Hindlimb muscle (tissue), 1 donor: Measurements from ENCODE around the gene IKZF3. TPM values are rescaled to one million over a fixed set of nuclear protein-coding genes. Genes with fewer than 3 reads are reported as not detected.
"Not testable (repeated sequence)": the region's sequence is repeated elsewhere in the genome, so short reads cannot be mapped to it uniquely, and the experiment has no call there.

Experiments used
- DNase-seq: peaks from one replicate; pipeline ENCODE4 v3.0.0-alpha.2; 2013
- polyA plus RNA-seq: library from polyadenylated mRNA; unstranded; fragments of 120-200 nt; gene quantifications from one replicate; pipeline ENCODE4 v1.2.1, GENCODE V29; 2013; ENCODE audit not compliant: insufficient read length

Gene IKZF3
- polyA plus RNA-seq, 1 donor = 0.17 TPM

DNA sequence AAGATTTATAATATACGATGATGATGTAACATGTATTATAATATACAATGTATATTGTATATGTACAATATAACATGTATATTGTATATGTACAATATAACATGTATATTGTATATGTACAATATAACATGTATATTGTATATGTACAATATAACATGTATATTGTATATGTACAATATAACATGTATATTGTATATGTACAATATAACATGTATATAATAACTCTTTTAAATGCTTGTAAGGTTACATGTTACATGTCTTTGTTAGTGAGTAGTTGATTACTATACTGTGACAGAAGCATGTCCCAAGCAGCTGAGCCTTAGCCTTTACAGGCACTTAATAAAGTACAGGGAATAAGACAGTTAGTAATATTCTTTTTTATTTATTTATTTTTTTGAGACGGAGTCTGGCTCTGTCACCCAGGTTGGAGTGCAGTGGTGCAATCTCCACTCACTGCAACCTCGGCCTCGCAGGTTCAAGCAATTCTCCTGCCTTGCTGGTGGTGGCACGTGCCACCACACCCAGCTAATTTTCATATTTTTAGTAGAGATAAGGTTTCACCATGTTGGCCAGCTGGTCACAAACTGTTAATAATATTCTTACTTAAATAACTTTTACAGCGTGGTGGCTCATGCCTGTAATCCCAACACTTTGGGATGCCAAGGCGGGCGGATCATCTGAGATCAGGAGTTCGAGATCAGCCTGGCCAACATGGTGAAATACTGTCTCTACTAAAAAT lies 8.0 kb downstream of the IKZF3 start:
- not testable (repeated sequence) for DNase-seq

DNA sequence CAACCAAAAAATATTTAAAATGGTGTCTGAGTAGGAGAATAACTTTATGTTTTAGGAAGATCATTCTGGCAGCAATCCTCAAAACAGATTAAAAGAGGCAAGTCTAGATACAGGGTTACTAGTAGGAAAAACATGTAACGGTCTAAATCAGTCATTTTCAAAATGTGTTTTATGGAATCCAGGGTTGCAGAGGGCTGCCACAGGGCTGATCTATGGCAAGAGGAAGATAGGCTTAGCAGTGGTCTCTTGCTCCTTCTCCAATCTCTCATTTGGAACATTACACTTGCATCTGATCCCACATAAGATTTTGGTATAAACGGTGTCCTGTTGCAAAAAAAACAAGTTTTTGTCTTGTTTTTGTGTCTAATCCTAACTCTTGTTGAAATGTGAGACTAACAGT lies 9.2 kb downstream of the IKZF3 start:
- no peak for DNase-seq

DNA sequence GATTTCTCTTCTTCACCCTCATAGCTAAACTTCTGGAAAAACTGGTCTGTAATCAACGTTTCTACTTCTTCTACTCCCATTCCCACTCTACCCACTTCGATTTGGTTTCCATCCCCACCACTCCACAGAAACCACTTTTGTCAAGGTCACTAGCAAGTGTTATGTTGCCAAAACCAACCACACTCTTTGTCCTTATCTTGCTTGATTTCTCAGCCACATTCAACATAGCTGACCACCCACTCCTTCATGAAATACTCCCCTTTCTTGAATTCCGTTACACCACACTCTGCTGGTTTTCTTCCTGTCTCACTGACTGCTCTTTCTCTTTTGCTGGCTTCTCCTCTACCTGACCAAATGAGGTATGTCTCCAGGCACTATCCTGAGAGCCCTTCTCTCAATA lies 11.9 kb downstream of the IKZF3 start:
- DNase-seq = no peak

DNA sequence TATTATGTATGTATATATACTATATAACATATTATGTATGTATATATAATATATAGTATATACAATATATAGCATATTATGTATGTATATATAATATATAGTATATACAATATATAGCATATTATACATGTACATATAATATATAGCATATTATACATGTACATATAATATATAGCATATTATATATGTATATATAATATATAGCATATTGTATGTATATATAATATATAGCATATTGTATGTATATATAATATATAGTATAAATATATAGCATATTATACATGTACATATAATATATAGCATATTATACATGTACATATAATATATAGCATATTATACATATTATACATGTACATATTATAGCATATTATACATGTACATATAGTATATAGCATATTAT lies 13.9 kb downstream of the IKZF3 start:
- DNase-seq = not testable (repeated sequence)

DNA sequence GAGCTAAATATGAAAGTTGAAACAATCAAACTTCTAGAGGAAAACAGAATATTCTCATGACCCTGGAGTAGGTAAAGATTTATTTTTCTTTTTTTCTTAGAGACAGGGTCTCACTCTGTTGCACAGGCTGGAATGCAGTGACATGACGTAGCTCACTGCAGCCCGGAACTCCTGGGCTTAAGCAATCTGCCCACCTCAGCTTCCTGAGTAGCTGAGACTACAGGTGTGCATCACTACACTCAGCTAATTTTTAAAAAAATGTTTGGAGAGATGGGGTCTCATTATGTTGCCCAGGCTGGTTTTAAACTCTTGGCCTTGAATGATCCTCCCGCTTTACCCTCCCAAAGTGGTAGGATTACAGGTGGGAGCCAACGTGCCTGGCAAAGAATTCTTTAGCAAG lies 15.5 kb downstream of the IKZF3 start:
- DNase-seq = no peak

DNA sequence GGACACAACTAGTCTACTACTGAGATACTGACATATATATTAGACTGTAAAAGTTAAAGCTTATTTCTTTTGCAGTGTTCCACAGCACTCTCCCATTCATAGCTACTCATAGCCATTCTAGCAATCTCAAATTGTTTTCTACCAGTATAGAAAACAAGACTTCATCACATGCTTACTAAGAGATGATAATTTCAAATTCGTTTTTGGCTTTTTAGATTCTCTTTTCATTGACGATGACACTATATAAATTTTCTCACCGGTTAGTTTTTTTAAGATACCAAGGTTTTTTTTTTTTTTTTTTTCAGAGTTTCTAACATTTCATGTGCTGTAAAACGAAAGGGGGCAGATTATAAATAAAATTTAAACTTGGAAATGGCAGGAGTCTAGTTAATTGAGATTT lies 17.9 kb downstream of the IKZF3 start:
- DNase-seq = no peak

DNA sequence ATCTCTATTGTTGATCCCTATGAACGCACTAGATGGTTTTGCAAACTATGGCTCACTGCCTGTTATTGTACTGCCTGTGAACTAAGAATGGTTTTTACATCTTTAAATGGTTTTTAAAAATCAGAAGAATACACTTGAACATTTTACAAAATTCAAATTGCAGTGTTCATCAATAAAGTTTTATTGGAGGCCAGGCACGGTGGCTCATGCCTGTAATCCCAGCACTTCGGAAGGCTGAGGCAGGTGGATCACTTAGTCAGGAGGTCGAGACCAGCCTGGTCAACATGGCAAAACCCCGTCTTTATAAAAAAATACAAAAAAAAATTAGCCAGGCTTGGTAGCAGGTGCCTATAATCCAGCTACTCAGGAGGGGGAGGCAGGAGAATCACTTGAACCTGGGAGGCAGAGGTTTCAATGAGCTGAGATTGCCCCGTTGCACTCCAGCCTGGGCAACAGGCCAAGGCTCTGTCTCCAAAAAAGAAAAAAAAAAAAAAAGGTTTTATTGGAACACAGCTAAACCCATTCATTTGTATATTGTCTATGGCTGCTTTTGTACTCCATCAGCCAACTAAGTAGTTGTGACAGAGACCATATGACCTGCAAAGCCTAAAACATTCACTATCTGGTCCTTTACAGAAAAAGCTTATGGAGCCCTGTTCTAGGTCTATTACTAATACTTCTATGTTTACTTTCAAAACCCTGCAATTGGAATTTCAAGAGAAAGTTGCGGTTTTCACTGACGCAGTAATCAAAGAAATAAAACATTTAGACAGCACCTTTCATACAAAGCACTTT lies 18.9 kb downstream of the IKZF3 start:
- no peak for DNase-seq

DNA sequence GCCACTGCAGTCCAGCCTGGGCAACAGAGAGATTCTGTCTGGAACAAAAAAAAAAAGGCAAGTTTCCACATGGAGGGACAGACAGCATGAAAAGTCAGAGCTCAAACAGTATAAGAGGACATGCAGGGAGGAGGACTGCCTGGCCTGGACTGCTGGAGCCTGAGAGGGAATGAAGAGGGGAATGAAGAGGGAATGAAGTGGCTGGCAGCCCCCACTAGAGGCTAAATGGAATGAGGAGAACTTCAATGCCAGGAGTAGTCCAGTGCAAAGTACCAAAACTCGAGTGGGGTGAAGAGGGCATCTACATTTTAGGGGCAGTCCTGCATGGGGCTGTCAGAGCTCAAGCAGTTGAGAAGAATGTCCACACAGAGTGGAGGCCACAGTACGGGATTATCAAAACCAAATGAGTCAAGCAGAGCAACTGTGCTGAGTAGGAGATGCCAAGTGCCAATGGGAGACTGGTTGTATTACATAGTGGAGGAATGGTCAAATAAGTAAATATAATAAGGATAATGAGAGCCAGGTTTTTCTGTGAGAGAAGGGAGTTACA lies 22.9 kb downstream of the IKZF3 start:
- DNase-seq = no peak

DNA sequence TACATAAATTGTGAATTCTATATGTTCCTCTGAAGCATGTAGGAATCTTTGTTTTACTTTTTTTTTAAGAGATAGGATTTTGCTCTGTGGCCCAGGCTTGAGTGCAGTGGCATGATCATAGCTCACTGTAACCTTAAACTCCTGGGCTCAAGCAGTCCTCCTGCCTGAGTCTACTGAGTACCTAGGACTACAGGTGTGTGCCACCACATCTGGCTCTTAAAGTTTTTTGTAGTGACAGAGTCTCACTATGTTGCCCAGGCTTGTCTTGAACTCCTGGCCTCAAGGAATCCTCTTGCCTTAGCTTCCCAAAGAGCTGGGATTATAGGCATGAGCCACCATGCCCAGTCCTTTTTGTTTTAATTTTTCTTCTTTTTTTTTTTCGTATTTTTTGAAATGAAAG lies 25.3 kb downstream of the IKZF3 start:
- DNase-seq = no peak

DNA sequence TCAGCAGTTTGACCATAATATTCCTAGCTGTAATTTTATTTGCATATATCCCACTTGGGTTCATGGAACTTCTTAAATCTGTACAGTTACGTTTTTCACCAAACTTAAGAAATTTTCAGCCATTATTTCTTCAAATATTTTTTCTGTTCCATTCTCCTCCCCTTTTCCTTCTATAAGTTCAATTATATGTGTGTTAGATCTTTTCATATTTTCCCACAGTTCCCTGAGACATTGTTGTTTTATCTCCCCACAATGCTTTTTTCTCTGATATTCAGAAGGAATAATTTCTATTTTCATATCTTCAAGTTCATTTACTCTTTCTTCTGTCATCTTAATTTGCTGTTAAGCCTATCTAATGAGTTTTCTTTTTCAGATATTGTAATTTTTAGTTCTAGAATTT lies 26.1 kb downstream of the IKZF3 start:
- no peak for DNase-seq

DNA sequence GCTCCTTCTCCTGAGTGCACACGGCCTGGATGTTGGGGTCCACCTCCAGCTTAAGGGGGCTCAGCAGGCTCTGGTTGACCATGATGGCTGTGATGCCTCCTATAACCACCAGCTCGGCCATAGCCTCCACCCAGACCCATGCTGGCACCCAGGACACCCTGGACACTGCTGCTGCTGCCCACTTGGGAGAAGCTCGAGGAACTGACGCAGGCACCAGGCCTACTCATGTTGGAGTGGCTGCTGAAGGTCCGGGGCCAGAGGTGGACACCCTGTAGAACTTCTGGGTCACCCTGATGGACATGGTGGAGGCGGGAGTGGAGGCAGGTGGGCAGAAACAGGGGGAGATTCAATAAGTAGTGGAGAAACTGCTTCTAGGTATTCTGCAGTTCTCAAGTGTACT lies 28.0 kb downstream of the IKZF3 start:
- no peak for DNase-seq

DNA sequence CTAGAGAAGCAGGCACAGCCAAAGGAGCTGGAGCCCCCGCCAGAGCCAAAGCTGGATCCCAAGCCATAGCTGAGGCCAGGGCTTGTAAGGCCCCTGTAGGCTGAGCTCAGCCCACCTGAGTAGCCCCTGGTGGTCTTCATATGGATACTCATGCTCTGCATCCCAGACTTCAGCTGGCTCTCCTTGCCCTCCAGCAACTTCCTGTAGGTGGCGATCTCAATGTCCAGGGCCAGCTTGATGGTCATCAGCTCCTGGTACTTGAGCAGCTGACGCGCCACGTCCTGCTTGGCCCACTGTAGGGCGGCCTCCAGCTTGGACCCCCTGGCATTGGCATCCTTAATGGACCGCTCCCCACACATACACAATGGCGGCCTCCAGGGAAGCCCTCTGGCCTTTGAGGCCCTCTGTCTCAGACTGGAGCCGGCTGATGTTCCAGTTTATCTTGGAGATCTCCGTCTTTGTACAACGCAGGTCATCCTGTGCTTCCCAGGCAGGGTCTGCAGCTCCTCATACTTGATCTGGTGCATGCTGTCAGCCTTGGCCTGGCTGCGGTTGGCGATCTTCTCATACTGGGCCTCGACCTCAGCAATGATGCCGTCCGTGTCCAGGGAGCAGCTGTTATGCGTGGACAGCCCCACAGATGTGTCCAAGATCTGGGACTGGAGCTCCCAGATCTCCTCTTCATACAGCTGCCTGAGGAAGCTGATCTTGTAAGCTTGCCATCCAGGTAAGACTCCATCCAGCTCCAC lies 28.9 kb downstream of the IKZF3 start:
- DNase-seq = no peak

DNA sequence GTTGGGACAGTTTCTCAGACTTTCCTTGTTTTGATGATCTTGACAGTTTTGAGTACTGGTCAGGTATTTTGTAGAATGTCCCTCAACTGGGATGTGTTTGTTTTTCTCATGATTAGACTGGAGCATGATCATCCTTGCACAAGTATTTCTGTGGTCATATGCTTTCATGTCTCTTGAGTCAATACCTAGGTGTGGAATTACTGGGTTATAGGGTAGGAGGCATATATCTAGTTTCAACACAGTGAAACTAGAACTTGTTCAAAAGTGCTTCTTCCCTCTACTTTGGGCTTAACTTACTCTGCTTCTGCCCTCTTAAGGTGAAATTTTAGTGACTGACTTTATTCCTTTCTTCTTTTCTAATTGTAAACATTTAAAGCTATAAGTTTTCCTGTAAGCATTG lies 30.1 kb downstream of the IKZF3 start:
- no peak for DNase-seq

DNA sequence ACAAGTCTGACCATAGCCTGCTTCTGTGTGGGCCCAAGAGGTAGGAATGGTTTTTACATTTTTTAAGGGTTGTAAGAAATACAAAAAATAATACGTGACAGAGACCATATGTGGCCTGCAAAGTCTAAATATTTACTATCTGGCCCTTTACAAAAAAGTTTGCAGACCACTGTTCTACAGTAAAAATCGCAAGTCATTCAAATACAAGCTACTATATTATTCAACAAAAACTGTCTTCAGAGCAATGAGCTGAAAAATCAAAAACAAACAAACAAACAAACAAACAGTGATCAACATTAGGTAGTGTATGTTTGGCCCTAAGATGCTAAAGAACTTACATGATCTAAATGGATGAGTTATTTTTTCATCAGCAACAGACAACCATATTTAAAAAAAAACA lies 32.5 kb downstream of the IKZF3 start:
- DNase-seq = no peak

DNA sequence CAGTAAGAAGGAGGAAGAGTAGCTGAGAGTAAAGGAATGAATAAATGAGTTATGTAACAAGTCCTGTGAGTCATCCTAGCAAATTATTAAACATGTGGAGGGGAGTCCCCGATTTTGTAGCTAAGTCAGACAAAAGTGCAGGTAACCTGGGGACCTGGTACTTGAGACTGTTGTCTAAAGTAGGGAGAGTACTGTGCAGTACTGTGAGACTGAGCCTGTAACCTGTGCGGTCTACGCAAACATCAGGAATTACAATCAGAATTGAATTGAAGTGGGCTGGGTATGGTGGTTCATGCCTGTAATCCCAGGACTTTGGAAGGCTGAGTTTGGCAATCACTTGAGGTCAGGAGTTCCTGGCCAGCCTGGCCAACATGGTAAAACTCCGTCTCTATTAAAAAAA lies 35.7 kb downstream of the IKZF3 start:
- no peak for DNase-seq

DNA sequence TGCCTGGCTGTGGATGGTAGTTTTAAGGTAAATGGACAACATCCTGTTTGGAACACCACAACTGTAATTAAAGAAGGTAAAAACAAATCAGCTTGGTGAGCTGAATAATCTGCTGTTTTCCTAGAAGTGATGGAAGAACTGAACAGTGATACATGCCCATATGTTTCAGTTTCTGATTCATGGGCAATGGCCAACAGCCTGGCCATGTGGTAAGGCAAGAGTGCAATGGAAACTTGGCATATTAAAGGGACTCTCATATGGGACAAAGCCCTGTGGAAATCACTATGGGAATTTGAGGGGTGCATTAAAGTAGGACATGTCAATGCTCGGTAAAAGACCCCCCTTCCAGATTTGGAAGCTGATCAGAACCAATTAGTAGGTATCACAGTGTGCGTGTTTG lies 37.8 kb downstream of the IKZF3 start:
- no peak for DNase-seq

DNA sequence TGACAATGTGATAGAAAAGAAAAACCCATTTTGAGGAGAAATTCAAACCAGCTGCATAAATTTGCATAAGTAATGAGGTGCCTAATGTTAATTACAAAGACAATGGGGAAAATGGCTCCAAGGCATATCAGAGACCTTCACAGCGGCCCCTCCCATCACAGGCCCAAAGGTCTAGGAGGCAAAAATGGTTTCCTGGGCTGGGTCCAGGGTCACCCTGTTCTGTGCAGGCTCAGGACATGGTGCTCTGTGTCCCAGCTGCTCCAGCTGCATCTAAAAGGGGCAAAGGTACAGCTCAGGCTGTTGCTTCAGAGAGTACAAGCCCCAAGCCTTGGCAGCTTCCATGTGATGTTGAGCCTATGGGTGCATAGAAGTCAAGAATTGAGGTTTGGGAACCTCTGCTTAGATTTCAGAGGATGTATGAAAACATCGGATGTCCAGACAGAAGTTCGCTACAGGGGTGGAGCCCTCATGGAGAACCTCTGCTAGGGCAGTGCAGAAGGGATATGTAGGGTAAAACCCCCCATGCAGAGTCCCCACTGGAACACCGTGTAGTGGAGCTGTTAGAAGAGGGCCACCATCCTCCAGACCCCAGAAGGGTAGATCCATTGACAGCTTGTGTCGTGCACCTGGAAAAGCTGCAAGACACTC lies 40.6 kb downstream of the IKZF3 start:
- DNase-seq = no peak

DNA sequence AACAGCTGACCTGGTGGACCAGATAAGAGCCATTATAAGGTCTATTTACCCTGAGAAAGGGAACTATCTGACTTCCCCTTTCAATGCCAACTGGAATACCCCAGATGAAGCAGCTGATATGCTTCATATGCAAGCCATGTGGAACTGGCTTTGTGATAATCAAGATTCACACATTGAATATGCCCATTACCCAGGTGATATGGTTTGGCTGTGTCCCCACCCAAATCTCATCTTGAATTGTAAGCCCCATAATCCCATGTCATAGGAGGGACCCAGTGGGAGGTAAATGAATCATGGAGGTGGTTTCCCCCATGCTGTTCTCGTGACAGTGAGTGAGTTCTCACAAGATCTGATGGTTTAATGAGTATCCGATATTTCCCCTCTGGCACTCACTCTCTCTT lies 42.1 kb downstream of the IKZF3 start:
- DNase-seq = no peak

DNA sequence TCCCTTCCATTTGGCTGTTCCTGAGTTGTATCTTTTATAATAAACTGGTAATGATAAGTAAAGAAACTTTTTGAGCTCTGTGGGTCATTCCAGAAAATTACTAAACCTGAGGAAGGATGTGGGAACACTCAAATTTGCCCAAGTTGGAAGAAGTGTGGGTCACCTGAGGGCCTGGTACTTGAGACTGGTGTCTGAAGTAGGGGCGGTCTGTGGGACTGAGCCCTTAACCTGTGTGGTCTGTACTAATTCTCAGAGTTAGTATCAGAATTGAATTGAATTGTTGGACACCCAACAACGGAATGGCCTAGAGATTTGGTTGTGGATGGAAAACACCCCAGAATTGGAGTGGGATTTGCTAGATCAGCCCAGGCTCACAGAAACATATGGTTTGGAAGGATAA lies 43.1 kb downstream of the IKZF3 start:
- DNase-seq = no peak

DNA sequence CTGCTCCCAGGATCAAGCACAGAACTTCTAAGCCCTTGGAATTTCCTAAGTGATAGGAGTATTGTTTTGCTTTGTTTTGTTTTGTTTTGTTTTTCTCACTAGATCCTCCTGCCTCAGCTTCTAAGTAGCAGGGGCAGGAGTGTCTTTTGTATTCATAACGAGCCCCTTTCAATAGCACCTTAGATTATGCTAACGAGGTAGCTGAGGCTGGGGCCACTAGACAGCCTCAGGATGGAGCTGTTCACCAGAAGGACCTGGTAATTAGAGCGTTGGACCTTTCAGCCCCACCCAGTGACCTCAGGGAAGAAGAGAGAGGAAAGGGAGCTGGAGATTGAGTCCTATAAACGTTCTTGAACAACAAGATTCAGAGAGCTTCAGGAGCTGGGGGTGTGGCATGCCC lies 43.6 kb downstream of the IKZF3 start:
- no peak for DNase-seq

DNA sequence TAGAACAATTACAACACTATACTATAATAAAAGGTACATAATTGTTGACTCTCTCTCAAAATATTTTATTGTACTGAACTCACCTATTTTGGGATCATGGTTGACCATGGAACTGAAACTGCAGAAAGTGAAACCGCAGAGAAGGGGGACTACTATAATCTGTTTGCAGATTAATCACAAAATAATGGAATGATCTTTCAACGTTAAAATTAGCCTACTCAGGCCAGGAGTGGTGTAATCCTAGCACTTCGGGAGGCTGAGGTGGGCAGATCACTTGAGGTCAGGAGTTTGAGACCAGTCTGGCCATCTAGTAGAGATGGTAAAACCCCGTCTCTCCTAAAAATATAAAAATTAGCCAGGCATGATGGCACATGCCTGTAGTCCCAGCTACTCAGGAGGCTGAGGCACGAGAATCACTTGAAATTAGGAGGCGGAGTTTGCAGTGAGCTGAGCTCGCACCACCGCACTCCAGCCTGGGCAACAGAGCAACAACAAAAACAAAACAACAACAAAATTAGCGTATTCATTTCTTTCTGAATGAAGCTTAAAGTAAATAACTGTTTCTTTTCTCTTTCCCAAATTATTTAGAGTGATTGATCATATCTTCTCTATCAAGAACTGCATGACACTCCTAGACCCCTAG lies 45.6 kb downstream of the IKZF3 start:
- no peak for DNase-seq

DNA sequence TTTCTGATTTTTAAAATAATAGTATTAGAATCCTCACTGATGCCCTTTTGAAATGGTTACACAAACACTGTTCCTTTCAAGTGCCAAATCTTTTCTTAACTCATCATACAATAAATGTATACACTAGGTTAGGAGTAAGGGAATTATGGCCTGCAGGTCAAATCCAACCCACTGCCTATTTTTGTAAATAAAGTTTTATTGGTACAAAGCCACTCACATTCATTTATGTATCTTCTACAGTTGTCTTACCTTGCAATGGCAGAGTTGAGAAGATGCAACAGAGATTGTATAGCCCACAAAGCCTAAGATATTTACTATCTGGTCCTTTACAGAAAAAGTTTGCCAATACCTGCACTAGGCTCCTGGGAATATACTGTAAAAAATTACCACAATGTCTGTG lies 47.8 kb downstream of the IKZF3 start:
- DNase-seq = no peak
